GM12878 (cell line): Measurements from ENCODE around the gene ARID5B. TPM values are rescaled to one million over a fixed set of nuclear protein-coding genes. Genes with fewer than 3 reads are reported as not detected.

Experiments used
- ATAC-seq: fragments of 200-7000 bp; cut with Tn5 transposase; 3 replicates; pipeline ENCODE4 v1.9.1; 2020; ENCODE audit warnings: mild to moderate bottlenecking, moderate library complexity
- BruUV-seq: library from RNA; stranded (reverse); fragments of 400-500 nt; replicated peaks from 2 replicates; lab custom pipeline; 2021; lab: Mats Ljungman, UMichigan
- CTCF ChIA-PET: fragments of 300-600 bp; sonication (Branson Sonifier 250); formaldehyde crosslinking; extraction: SDS; loops from one replicate; lab custom pipeline; 2021; ENCODE audit warnings: inconsistent platforms; lab: Yijun Ruan, JAX
- POLR2A ChIA-PET: fragments of 350-600 bp; formaldehyde crosslinking; extraction: SDS; loops from one replicate; lab custom pipeline; 2021; ENCODE audit warnings: inconsistent platforms; lab: Charles Lee
- RAD21 ChIA-PET: fragments of 300-600 bp; sonication (Branson Sonifier 250); formaldehyde crosslinking; loops from one replicate; lab custom pipeline; 2023; ENCODE audit warnings: antibody characterized with exemption; ENCODE audit not compliant: unreplicated experiment; lab: Charles Lee
- SMC1A ChIA-PET: fragments of 300-600 bp; sonication (Branson Sonifier 250); formaldehyde crosslinking; loops from one replicate; lab custom pipeline; 2023; ENCODE audit not compliant: unreplicated experiment, uncharacterized antibody; lab: Charles Lee
- DNase-seq: peaks from one replicate; pipeline ENCODE4 v3.0.0-alpha.2; 2011; ENCODE audit warnings: low read depth, low spot score
- FAIRE-seq: peaks from 3 replicates; lab custom pipeline; 2011; peaks lifted over from hg19 to GRCh38; lab: Jason Lieb, UNC
- H2AFZ ChIP-seq: 2 replicates; pipeline ENCODE4 v1.6.0; 2011; ENCODE audit warnings: low read depth, low read length, control low read depth; ENCODE audit not compliant: control insufficient read depth
- H3K27ac ChIP-seq: 2 replicates; pipeline ENCODE4 v1.5.1; 2011; ENCODE audit warnings: control low read depth; ENCODE audit not compliant: control insufficient read depth, insufficient read depth
- H3K27me3 ChIP-seq, 2 experiments: replicated peaks in 1 of 2; 2 replicates each; pipeline versions ENCODE4 v1.6.0 to v1.6.1; 2011; ENCODE audit warnings: low read length in 1 of 2; ENCODE audit not compliant: control insufficient read depth in 2 of 2, insufficient read depth in 2 of 2
- H3K36me3 ChIP-seq, 2 experiments: 2 replicates each; pipeline ENCODE4 v1.5.1; 2011; ENCODE audit warnings: low read length in 1 of 2; ENCODE audit not compliant: control insufficient read depth in 2 of 2, insufficient read depth in 2 of 2
- H3K4me1 ChIP-seq: 2 replicates; pipeline ENCODE4 v1.6.1; 2011; ENCODE audit warnings: mild to moderate bottlenecking, low read length, moderate library complexity, mixed read lengths; ENCODE audit not compliant: control insufficient read depth, insufficient read depth
- H3K4me2 ChIP-seq: 2 replicates; pipeline ENCODE4 v1.6.0; 2011; ENCODE audit warnings: control low read depth; ENCODE audit not compliant: control insufficient read depth, insufficient read depth
- H3K4me3 ChIP-seq: fragments of 200-600 bp; sonication (generic); 2 replicates; pipeline ENCODE4 v1.5.1; 2016
- H3K79me2 ChIP-seq: 2 replicates; pipeline ENCODE4 v1.6.0; 2011; ENCODE audit warnings: low read length; ENCODE audit not compliant: control insufficient read depth, insufficient read depth
- H3K9ac ChIP-seq: 2 replicates; pipeline ENCODE4 v1.8.0; 2011; ENCODE audit warnings: low read length, control low read depth, mixed read lengths; ENCODE audit not compliant: control insufficient read depth, insufficient read depth
- H3K9me3 ChIP-seq: replicated peaks from 3 replicates; pipeline ENCODE4 v1.5.1; 2011; ENCODE audit warnings: mild to moderate bottlenecking, low read length; ENCODE audit not compliant: control insufficient read depth, insufficient read depth
- H4K20me1 ChIP-seq: 2 replicates; pipeline ENCODE4 v1.6.0; 2011; ENCODE audit not compliant: control insufficient read depth, insufficient read depth
- HSF1 ChIP-seq: fragments of 150-350 bp; IDR thresholded peaks from 2 replicates; pipeline ENCODE4 v1.6.1; 2014; ENCODE audit warnings: mild to moderate bottlenecking, low read depth, low read length
- MYC ChIP-seq: IDR thresholded peaks from 2 replicates; pipeline ENCODE4 v1.6.1; 2011; ENCODE audit warnings: mild to moderate bottlenecking, low read length, moderate library complexity, inconsistent platforms; ENCODE audit not compliant: insufficient read depth, insufficient replicate concordance, insufficient read length, severe bottlenecking
- WGBS: methylation state at CpG from one replicate; pipeline ENCODE4 v1.1.6; 2016; ENCODE audit warnings: low lambda C conversion rate; ENCODE audit not compliant: insufficient replicate concordance, insufficient coverage; ENCODE audit errors: missing lambda C conversion rate; 5-methylcytosine and 5-hydroxymethylcytosine counted together
- in situ Hi-C: fragments of 300-500 bp; cut with MboI; formaldehyde crosslinking; loops from 9 replicates; pipeline ENCODE4 v1.14.3; 2018; ENCODE audit warnings: mixed read lengths
- intact Hi-C: fragments of 100-400 bp; cut with micrococcal nuclease; formaldehyde crosslinking; loops from one replicate; pipeline ENCODE4 v1.14.2; 2022; ENCODE audit not compliant: unreplicated experiment
- polyA plus RNA-seq, 11 experiments: library from polyadenylated mRNA; depleted of rRNA in 4 of 11; unstranded in 6 of 11; stranded (reverse) in 5 of 11; fragments of >200 nt; fragmentation: Nextera tagmentation in 4 of 11; fragmentation: Illumina TruSeq in 1 of 11; extraction: Ambion mirVana in 4 of 11; extraction: Trizol in 1 of 11; gene quantifications; 1 replicate in 1 of 11; 2 replicates in 10 of 11; pipeline versions ENCODE4 v1.2.1 to v1.2.3, GENCODE V29; 2011 to 2016; ENCODE audit warnings: inconsistent platforms in 2 of 11, missing spikeins in 2 of 11, low read depth in 1 of 11
- total RNA-seq, 4 experiments: library from RNA; depleted of rRNA in 3 of 4; stranded (reverse); fragments of >200 nt in 3 of 4; fragmentation: Illumina TruSeq in 1 of 4; extraction: Trizol in 1 of 4; gene quantifications; 2 replicates each; pipeline versions ENCODE4 v1.2.1 to v1.2.3, GENCODE V29; 2013 to 2021

The ARID5B gene
- total and polyA plus RNA-seq, 10 of the 15 experiments (the other 5 are each of a cell fraction or from before 2014, with no cell fraction given), result 2.7 to 8.5 (median 6.1) TPM

GRCh38 chr10:61894133-61894532 lies 7.4 kb upstream of the ARID5B start:
- ChIA-PET CTCF (interaction anchor here (1.1 to 1.2 kb wide), 2 partner anchors 142 to 145 kb away, joined by 3 read pairs; no protein-coding TSS in a partner anchor), RAD21 (no interaction called here), SMC1A (interaction anchor here (0.6 to 1.0 kb wide), 2 partner anchors 43 to 147 kb away, joined by 3 to 4 read pairs; no protein-coding TSS in a partner anchor), POLR2A (no interaction called here)
- Histone ChIP-seq H3K4me3 (no peak overlapping the region), H3K4me2 (no peak overlapping the region), H3K9me3 (no peaks in the 10 kb centered on the region), H3K27me3 (no peaks in the 10 kb centered on the region), H3K27ac (no peak overlapping the region), H3K79me2 (peaks cover 3% of the 10 kb centered on the region; the same call in 1 of the 2 replicates), H4K20me1 (no peaks in the 10 kb centered on the region), H2AFZ (no peak overlapping the region), H3K36me3 (no peaks in the 10 kb centered on the region), H3K4me1 (peaks cover 24% of the 10 kb centered on the region), H3K9ac (no peak overlapping the region)
- ATAC-seq (no peak), FAIRE-seq (no peak), DNase-seq (no peak)
- 58% methylated on average over 4 of the region's 4 CpGs for WGBS
- no TSS peak for BruUV-seq
- TF ChIP-seq HSF1, result no peak
- TF ChIP-seq MYC, result no peak
- in situ Hi-C loops, result no loop called here
- intact Hi-C loops, result no loop called here
